Cortex of kidney (tissue), 1 donor: ENCODE results near the gene METAP1D.
"Not testable (repeated sequence)": the region's sequence is repeated elsewhere in the genome, so short reads cannot be mapped to it uniquely, and the experiment has no call there.

ENCODE experiments used
- DNase-seq: peaks from one replicate; lab custom pipeline; 2025; lab: John Stamatoyannopoulos, UW

Gene METAP1D

GRCh38 chr2:171997031-171997430 lies 2.7 kb upstream of the METAP1D start:
- DNase-seq = not testable (repeated sequence)

- DNase-seq = no peak
These were observed 592 bp upstream of the METAP1D start for GRCh38 chr2:171999161-171999560.

GRCh38 chr2:172000696-172001361 lies 1.1 kb downstream of the METAP1D start:
- no peak for DNase-seq

GRCh38 chr2:172007372-172007771 lies 7.6 kb downstream of the METAP1D start:
- DNase-seq = no peak

- no peak for DNase-seq
These were observed 10.1 kb downstream of the METAP1D start for GRCh38 chr2:172009823-172010222.

- no peak for DNase-seq
These were observed 12.2 kb downstream of the METAP1D start for GRCh38 chr2:172011812-172012575.

GRCh38 chr2:172012677-172013391 lies 13.1 kb downstream of the METAP1D start:
- no peak for DNase-seq

- no peak for DNase-seq
These were observed 13.6 kb downstream of the METAP1D start for GRCh38 chr2:172013396-172013795.

GRCh38 chr2:172021074-172021931 lies 21.6 kb downstream of the METAP1D start:
- no peak for DNase-seq

- DNase-seq = no peak
These were observed 22.2 kb downstream of the METAP1D start for GRCh38 chr2:172021955-172022354.

- no peak for DNase-seq
These were observed 31.8 kb downstream of the METAP1D start for GRCh38 chr2:172031536-172031935.

GRCh38 chr2:172038121-172038520 lies 38.4 kb downstream of the METAP1D start:
- no peak for DNase-seq

- no peak for DNase-seq
These were observed 38.9 kb downstream of the METAP1D start for GRCh38 chr2:172038604-172039003.

GRCh38 chr2:172039011-172039704 lies 39.4 kb downstream of the METAP1D start:
- DNase-seq = no peak

- no peak for DNase-seq
These were observed 40.6 kb downstream of the METAP1D start for GRCh38 chr2:172040311-172040710.

- DNase-seq = no peak
These were observed 46.4 kb downstream of the METAP1D start for GRCh38 chr2:172046080-172046678.

- DNase-seq = no peak
These were observed 47.3 kb downstream of the METAP1D start for GRCh38 chr2:172046866-172047565.

GRCh38 chr2:172047566-172048507 lies 48.1 kb downstream of the METAP1D start:
- no peak for DNase-seq
